Panc1 (cell line): ENCODE results near the gene SEC14L5.

Experiments
- CTCF ChIP-seq: fragments of 450-650 bp; IDR thresholded peaks from 2 replicates; pipeline ENCODE4 v1.5.1; 2017; ENCODE audit warnings: mild to moderate bottlenecking
- POLR2AphosphoS5 ChIP-seq: IDR thresholded peaks from 2 replicates; pipeline ENCODE4 v1.6.1; 2012; ENCODE audit warnings: mild to moderate bottlenecking, low read depth, low read length, moderate library complexity
- REST ChIP-seq, 2 experiments: IDR thresholded peaks; 2 replicates each; pipeline ENCODE4 v1.6.1; 2011 to 2012; ENCODE audit warnings: low read depth in 2 of 2, control low read depth in 1 of 2, low read length in 1 of 2, mild to moderate bottlenecking in 1 of 2, moderate library complexity in 1 of 2; ENCODE audit not compliant: insufficient read depth in 1 of 2
- TCF7L2 ChIP-seq: IDR thresholded peaks from 2 replicates; pipeline ENCODE4 v1.6.1; 2011; ENCODE audit warnings: mild to moderate bottlenecking, low read depth, low read length, inconsistent platforms

GRCh38 chr16:5019775-5020174 is 61.6 kb downstream of the SEC14L5 start:
- TF ChIP-seq TCF7L2, result no peak
- TF ChIP-seq POLR2AphosphoS5, result no peak
- no peak for TF ChIP-seq CTCF
- no peak for TF ChIP-seq REST (IDR thresholded peaks at IDR 0.05; ENCODE audit: insufficient read depth in 1 of 2, low read depth in 2 of 2, low read length in 1 of 2)
